Neural cell (in vitro differentiated cells): ENCODE measurements around the gene ODAD4. TPM values are rescaled to one million over a fixed set of nuclear protein-coding genes. Genes with fewer than 3 reads are reported as not detected.

Experiments used
- H2AFZ ChIP-seq: fragments of 200-600, 300-800 bp; sonication (generic), shearing (Covaris generic); 2 replicates; pipeline ENCODE4 v1.6.0; 2014; ENCODE audit warnings: low read depth, mild to moderate bottlenecking, antibody characterized with exemption, low read length, moderate library complexity
- H3F3A ChIP-seq: fragments of 200-600 bp; shearing (Covaris generic); 2 replicates; pipeline ENCODE4 v1.6.1; 2016; ENCODE audit warnings: mild to moderate bottlenecking, moderate library complexity, mixed read lengths, antibody characterized with exemption, low read length; ENCODE audit not compliant: insufficient read depth, poor library complexity, severe bottlenecking
- H3K27ac ChIP-seq: fragments of 200-600, 300-800 bp; sonication (generic), shearing (Covaris generic); 2 replicates; pipeline ENCODE4 v1.5.1; 2014; ENCODE audit warnings: mild to moderate bottlenecking, low read length, moderate library complexity
- H3K27me3 ChIP-seq: fragments of 300-800, 200-600 bp; sonication (generic), shearing (Covaris generic); 2 replicates; pipeline ENCODE4 v1.6.0; 2014; ENCODE audit warnings: mild to moderate bottlenecking, low read depth, low read length, moderate library complexity; ENCODE audit not compliant: insufficient read depth
- H3K36me3 ChIP-seq: fragments of 300-800, 200-600 bp; sonication (generic), shearing (Covaris generic); 2 replicates; pipeline ENCODE4 v1.5.1; 2014; ENCODE audit warnings: mild to moderate bottlenecking, antibody characterized with exemption, low read length, moderate library complexity; ENCODE audit not compliant: insufficient read depth
- H3K4me2 ChIP-seq: fragments of 300-800, 200-600 bp; sonication (generic), shearing (Covaris generic); 2 replicates; pipeline ENCODE4 v1.6.0; 2014; ENCODE audit warnings: mild to moderate bottlenecking, low read length
- H3K4me3 ChIP-seq: fragments of 300-800, 200-600 bp; sonication (generic), shearing (Covaris generic); 2 replicates; pipeline ENCODE4 v1.5.1; 2014; ENCODE audit warnings: mild to moderate bottlenecking, low read length, moderate library complexity
- H3K79me2 ChIP-seq: fragments of 200-600 bp; shearing (Covaris generic); replicated peaks from 2 replicates; pipeline ENCODE4 v1.6.0; 2014; ENCODE audit warnings: mild to moderate bottlenecking, low read length, moderate library complexity; ENCODE audit not compliant: insufficient read depth
- H3K9ac ChIP-seq: fragments of 300-800, 200-600 bp; sonication (generic), shearing (Covaris generic); 2 replicates; pipeline ENCODE4 v1.6.1; 2016; ENCODE audit warnings: mild to moderate bottlenecking, low read length, mixed read lengths
- H3K9me2 ChIP-seq: fragments of 200-600 bp; shearing (Covaris generic); 2 replicates; pipeline ENCODE4 v1.6.1; 2016; ENCODE audit warnings: mild to moderate bottlenecking, low read length, mixed read lengths; ENCODE audit not compliant: insufficient read depth
- H3K9me3 ChIP-seq: fragments of 200-600, 300-800 bp; sonication (generic), shearing (Covaris generic); 2 replicates; pipeline ENCODE4 v1.6.1; 2016; ENCODE audit warnings: mild to moderate bottlenecking, mixed run types, low read length, moderate library complexity, mixed read lengths
- H4K20me1 ChIP-seq: fragments of 200-600 bp; shearing (Covaris generic); 2 replicates; pipeline ENCODE4 v1.6.1; 2016; ENCODE audit warnings: mild to moderate bottlenecking, mixed run types; ENCODE audit not compliant: insufficient read depth
- CTCF ChIP-seq: fragments of 450-650 bp; IDR thresholded peaks from 2 replicates; pipeline ENCODE4 v1.5.1; 2014; ENCODE audit warnings: antibody characterized with exemption, mild to moderate bottlenecking, moderate library complexity; ENCODE audit not compliant: poor library complexity, severe bottlenecking
- EP300 ChIP-seq: fragments of 450-650 bp; conservative IDR thresholded peaks from 2 replicates; pipeline ENCODE4 v1.6.1; 2014; ENCODE audit warnings: antibody characterized with exemption, mild to moderate bottlenecking, moderate library complexity; ENCODE audit not compliant: poor library complexity, severe bottlenecking
- EZH2 ChIP-seq: fragments of 200-600, 300-800 bp; shearing (Covaris generic), sonication (generic); IDR thresholded peaks from 2 replicates; pipeline ENCODE4 v1.6.1; 2014; ENCODE audit warnings: antibody characterized with exemption, low read length, borderline replicate concordance, mild to moderate bottlenecking; ENCODE audit not compliant: insufficient read depth, poor library complexity, severe bottlenecking
- MXI1 ChIP-seq: fragments of 450-650 bp; conservative IDR thresholded peaks from 2 replicates; pipeline ENCODE4 v1.6.1; 2014; ENCODE audit warnings: antibody characterized with exemption, mild to moderate bottlenecking; ENCODE audit not compliant: poor library complexity, severe bottlenecking
- POLR2AphosphoS5 ChIP-seq: IDR thresholded peaks from 2 replicates; pipeline ENCODE4 v1.6.1; 2012
- RAD21 ChIP-seq: fragments of 450-650 bp; conservative IDR thresholded peaks from 2 replicates; pipeline ENCODE4 v1.6.1; 2014; ENCODE audit warnings: antibody characterized with exemption, mild to moderate bottlenecking, moderate library complexity
- REST ChIP-seq: IDR thresholded peaks from 2 replicates; pipeline ENCODE4 v1.6.1; 2012; ENCODE audit warnings: borderline replicate concordance
- SMC3 ChIP-seq: fragments of 450-650 bp; conservative IDR thresholded peaks from 2 replicates; pipeline ENCODE4 v1.6.1; 2014; ENCODE audit warnings: antibody characterized with exemption, mild to moderate bottlenecking, moderate library complexity; ENCODE audit not compliant: poor library complexity
- TAF1 ChIP-seq: IDR thresholded peaks from 2 replicates; pipeline ENCODE4 v1.6.1; 2012; ENCODE audit warnings: low read depth
- polyA plus RNA-seq: library from polyadenylated mRNA; depleted of rRNA; stranded (reverse); fragments of >200 nt; gene quantifications from 2 replicates; pipeline ENCODE4 v1.2.3, GENCODE V29; 2014

ODAD4 gene
- polyA plus RNA-seq, 1 donor from 2014 or later: 5.7 TPM

- H3F3A ChIP-seq: no peaks in the 10 kb centered on the region
- peaks cover 5% of the 10 kb centered on the region for H4K20me1 ChIP-seq
- peak overlapping the region; percentile 95 for H3K9ac ChIP-seq
- no peaks in the 10 kb centered on the region for H3K36me3 ChIP-seq
- TF ChIP-seq CTCF: no peak
- TF ChIP-seq SMC3: no peak
- peak; percentile 11 for TF ChIP-seq TAF1
- no peak for TF ChIP-seq RAD21
- TF ChIP-seq REST: no peak
- no peak for TF ChIP-seq EP300
- peak; percentile 60 for TF ChIP-seq MXI1
- no peak for TF ChIP-seq EZH2
- no peak for TF ChIP-seq POLR2AphosphoS5
- H3K9me2 ChIP-seq: no peaks in the 10 kb centered on the region
- peaks cover 43% of the 10 kb centered on the region for H3K79me2 ChIP-seq
- peak overlapping the region; percentile 89 for H3K27ac ChIP-seq
- peak overlapping the region; percentile 80 for H3K4me2 ChIP-seq
- H3K27me3 ChIP-seq: no peaks in the 10 kb centered on the region
- peak overlapping the region; percentile 100 for H3K4me3 ChIP-seq
- H3K9me3 ChIP-seq: no peaks in the 10 kb centered on the region
- peak overlapping the region; percentile 88 for H2AFZ ChIP-seq
These were observed 11.1 kb upstream of the ODAD4 start for GRCh38 chr17:41919165-41919817.

GRCh38 chr17:41919840-41920579 lies 10.4 kb upstream of the ODAD4 start:
- Histone ChIP-seq H4K20me1 (peaks cover 5% of the 10 kb centered on the region), H3K9me3 (no peaks in the 10 kb centered on the region), H3K36me3 (no peaks in the 10 kb centered on the region), H3F3A (no peaks in the 10 kb centered on the region), H3K9me2 (no peaks in the 10 kb centered on the region), H2AFZ (peak overlapping the region; percentile 88), H3K27me3 (no peaks in the 10 kb centered on the region), H3K79me2 (peaks cover 36% of the 10 kb centered on the region), H3K4me2 (peak overlapping the region; percentile 80), H3K9ac (peak overlapping the region; percentile 95), H3K27ac (peak overlapping the region; percentile 89), H3K4me3 (peak overlapping the region; percentile 100)
- TF ChIP-seq TAF1 (no peak), CTCF (no peak), POLR2AphosphoS5 (no peak), REST (no peak), EP300 (no peak), MXI1 (no peak), EZH2 (no peak), SMC3 (no peak), RAD21 (no peak)
